ENCODE measurements around the gene CDH20. TPM values are rescaled to one million over a fixed set of nuclear protein-coding genes. Genes with fewer than 3 reads are reported as not detected.

The CDH20 gene
- polyA plus RNA-seq, 3 donors from 2014 or later, result not detected

GRCh38 chr18:61402726-61403125, 69.5 kb downstream of the CDH20 start:
- no peaks in the 10 kb centered on the region for H3K27me3 Mint-ChIP-seq (ENCODE audit: low read depth in 3 of 3)
- H3K4me3 Mint-ChIP-seq, result no peak overlapping the region
- no peaks in the 10 kb centered on the region for H3K4me1 Mint-ChIP-seq
- DNase-seq, result no peak
- no peaks in the 10 kb centered on the region for H3K36me3 Mint-ChIP-seq
- H3K27ac Mint-ChIP-seq, result no peak overlapping the region
- H3K9me3 Mint-ChIP-seq, result peaks cover 0 to 14% (median 5%) of the 10 kb centered on the region in 6 donors

GRCh38 chr18:61413396-61413795, 80.2 kb downstream of the CDH20 start:
- Mint-ChIP-seq H3K36me3 (no peaks in the 10 kb centered on the region), H3K27ac (no peak overlapping the region)

GRCh38 chr18:61414086-61414485, 80.9 kb downstream of the CDH20 start:
- Mint-ChIP-seq H3K9me3 (peaks cover 0 to 7% (median 2%) of the 10 kb centered on the region in 6 donors), H3K4me1 (no peaks in the 10 kb centered on the region), H3K27ac (no peak overlapping the region), H3K27me3 (ENCODE audit: low read depth in 3 of 3) (no peaks in the 10 kb centered on the region), H3K4me3 (no peak overlapping the region), H3K36me3 (no peaks in the 10 kb centered on the region)
- no peak for DNase-seq

More at GRCh38 chr18:61413396-61413795, 80.2 kb downstream of the CDH20 start:
- H3K9me3 Mint-ChIP-seq, result peaks cover 0 to 7% (median 2%) of the 10 kb centered on the region in 6 donors
- H3K4me3 Mint-ChIP-seq, result no peak overlapping the region
- H3K4me1 Mint-ChIP-seq, result no peaks in the 10 kb centered on the region
- DNase-seq, result no peak
- no peaks in the 10 kb centered on the region for H3K27me3 Mint-ChIP-seq (ENCODE audit: low read depth in 3 of 3)

- Mint-ChIP-seq H3K27ac (no peak overlapping the region), H3K36me3 (no peaks in the 10 kb centered on the region), H3K4me3 (no peak overlapping the region), H3K9me3 (peaks cover 0 to 7% (median under 1%) of the 10 kb centered on the region in 6 donors), H3K27me3 (ENCODE audit: low read depth in 3 of 3) (no peaks in the 10 kb centered on the region), H3K4me1 (no peaks in the 10 kb centered on the region)
- DNase-seq, result no peak
Measured at GRCh38 chr18:61419763-61420162, 86.5 kb downstream of the CDH20 start.

- H3K9me3 Mint-ChIP-seq, result peaks cover 0 to 7% (median 2%) of the 10 kb centered on the region in 6 donors
- DNase-seq, result no peak
- H3K27ac Mint-ChIP-seq, result no peak overlapping the region
- H3K36me3 Mint-ChIP-seq, result no peaks in the 10 kb centered on the region
- H3K27me3 Mint-ChIP-seq (ENCODE audit: low read depth in 3 of 3), result peaks cover 0 to 2% (median 0%) of the 10 kb centered on the region in 3 donors
- H3K4me3 Mint-ChIP-seq, result no peak overlapping the region
- H3K4me1 Mint-ChIP-seq, result no peaks in the 10 kb centered on the region
Measured at GRCh38 chr18:61420218-61420885, 87.1 kb downstream of the CDH20 start.

GRCh38 chr18:61426492-61427053, 93.3 kb downstream of the CDH20 start:
- Mint-ChIP-seq H3K36me3 (no peaks in the 10 kb centered on the region), H3K27ac (no peak overlapping the region), H3K27me3 (ENCODE audit: low read depth in 3 of 3) (peaks cover 0 to 3% (median 2%) of the 10 kb centered on the region in 3 donors), H3K4me3 (no peak overlapping the region), H3K9me3 (peaks cover 0 to 7% (median 3%) of the 10 kb centered on the region in 6 donors), H3K4me1 (no peaks in the 10 kb centered on the region)
- DNase-seq, result no peak

GRCh38 chr18:61428266-61428665, 95.0 kb downstream of the CDH20 start:
- H3K27me3 Mint-ChIP-seq (ENCODE audit: low read depth in 3 of 3), result peaks cover 0 to 3% (median 2%) of the 10 kb centered on the region in 3 donors
- no peaks in the 10 kb centered on the region for H3K36me3 Mint-ChIP-seq
- no peak overlapping the region for H3K4me3 Mint-ChIP-seq
- H3K4me1 Mint-ChIP-seq, result no peaks in the 10 kb centered on the region
- DNase-seq, result no peak
- H3K9me3 Mint-ChIP-seq, result peaks cover 0 to 9% (median 4%) of the 10 kb centered on the region in 6 donors
- no peak overlapping the region for H3K27ac Mint-ChIP-seq

- no peaks in the 10 kb centered on the region for H3K36me3 Mint-ChIP-seq
- H3K4me3 Mint-ChIP-seq, result no peak overlapping the region
- no peak overlapping the region for H3K27ac Mint-ChIP-seq
- H3K9me3 Mint-ChIP-seq, result peaks cover 0 to 9% (median 3%) of the 10 kb centered on the region in 6 donors
- H3K27me3 Mint-ChIP-seq (ENCODE audit: low read depth in 3 of 3), result peaks cover 0 to 2% (median 0%) of the 10 kb centered on the region in 3 donors
- H3K4me1 Mint-ChIP-seq, result no peaks in the 10 kb centered on the region
- DNase-seq, result no peak
Measured at GRCh38 chr18:61432590-61432989, 99.4 kb downstream of the CDH20 start.

- Mint-ChIP-seq H3K4me3 (no peak overlapping the region), H3K27me3 (ENCODE audit: low read depth in 3 of 3) (peaks cover 0 to 2% (median 0%) of the 10 kb centered on the region in 3 donors)
Measured at GRCh38 chr18:61435064-61435652, 101.9 kb downstream of the CDH20 start.

GRCh38 chr18:61443081-61443725, 110.0 kb downstream of the CDH20 start:
- no peaks in the 10 kb centered on the region for H3K36me3 Mint-ChIP-seq
- H3K4me3 Mint-ChIP-seq, result no peak overlapping the region
- DNase-seq, result no peak
- no peaks in the 10 kb centered on the region for H3K27me3 Mint-ChIP-seq (ENCODE audit: low read depth in 3 of 3)
- H3K9me3 Mint-ChIP-seq, result peaks cover 0 to 6% (median 4%) of the 10 kb centered on the region in 6 donors
- H3K27ac Mint-ChIP-seq, result no peak overlapping the region
- H3K4me1 Mint-ChIP-seq, result no peaks in the 10 kb centered on the region

More at GRCh38 chr18:61435064-61435652, 101.9 kb downstream of the CDH20 start:
- Mint-ChIP-seq H3K9me3 (peaks cover 0 to 6% (median 1%) of the 10 kb centered on the region in 6 donors), H3K36me3 (no peaks in the 10 kb centered on the region), H3K27ac (no peak overlapping the region), H3K4me1 (no peaks in the 10 kb centered on the region)
- DNase-seq, result no peak

- Mint-ChIP-seq H3K36me3 (no peaks in the 10 kb centered on the region), H3K27me3 (ENCODE audit: low read depth in 3 of 3) (peaks cover 0 to 2% (median 0%) of the 10 kb centered on the region in 3 donors), H3K4me3 (no peak overlapping the region), H3K4me1 (no peaks in the 10 kb centered on the region), H3K9me3 (peaks cover 0 to 6% (median 5%) of the 10 kb centered on the region in 6 donors), H3K27ac (no peak overlapping the region)
- no peak for DNase-seq
Measured at GRCh38 chr18:61448316-61448715, 115.1 kb downstream of the CDH20 start.

- Mint-ChIP-seq H3K9me3 (peaks cover 0 to 7% (median under 1%) of the 10 kb centered on the region in 6 donors), H3K36me3 (no peaks in the 10 kb centered on the region), H3K4me3 (no peak overlapping the region), H3K27ac (no peak overlapping the region), H3K27me3 (ENCODE audit: low read depth in 3 of 3) (peaks cover 0 to 2% (median 2%) of the 10 kb centered on the region in 3 donors), H3K4me1 (peaks cover 11 to 39% of the 10 kb centered on the region in 2 donors)
- DNase-seq, result no peak
Measured at GRCh38 chr18:61459896-61460648, 126.8 kb downstream of the CDH20 start.

GRCh38 chr18:61464551-61465142, 131.4 kb downstream of the CDH20 start:
- H3K4me3 Mint-ChIP-seq, result peak overlapping the region in 3 of 5 donors; percentile 12 to 72 (median 52)
- H3K27me3 Mint-ChIP-seq (ENCODE audit: low read depth in 3 of 3), result peaks cover 0 to 2% (median 2%) of the 10 kb centered on the region in 3 donors
- DNase-seq, result no peak
- no peaks in the 10 kb centered on the region for H3K36me3 Mint-ChIP-seq
- H3K4me1 Mint-ChIP-seq, result peaks cover 11 to 42% of the 10 kb centered on the region in 2 donors
- H3K9me3 Mint-ChIP-seq, result peaks cover 0 to 4% (median under 1%) of the 10 kb centered on the region in 6 donors
- H3K27ac Mint-ChIP-seq, result peak overlapping the region in 1 of 6 donors; percentile 37

All from immature natural killer cell (primary cell).